Measurements from ENCODE around the gene PPP2R2D. TPM values are rescaled to one million over a fixed set of nuclear protein-coding genes. Genes with fewer than 3 reads are reported as not detected.

Gene PPP2R2D
- polyA plus RNA-seq, 1 donor (not counting 4 experiments of a cell fraction or from before 2014, with no cell fraction given): 49.1 TPM

- TF ChIP-seq EZH2 (IDR thresholded peaks at IDR 0.05; ENCODE audit: low read length) (no peak), CTCF (optimal IDR thresholded peaks at IDR 0.05 in 1 of 3, IDR thresholded peaks at IDR 0.05 in 1 of 3, conservative IDR thresholded peaks at IDR 0.05 in 1 of 3; ENCODE audit: extremely low read depth in 1 of 3, insufficient read depth in 2 of 3, low read length in 3 of 3) (no peak)
- Histone ChIP-seq H3K36me3 (ENCODE audit: control insufficient read depth in 2 of 2, extremely low read depth in 1 of 2, insufficient read depth in 2 of 2, low read length in 2 of 2) (peaks cover 28 to 42% of the 10 kb centered on the region in 2 experiments), H3K4me1 (ENCODE audit: control insufficient read depth, extremely low read depth, insufficient read depth, low read length) (no peaks in the 10 kb centered on the region), H4K20me1 (ENCODE audit: control insufficient read depth, extremely low read depth, insufficient read depth, low read length) (peaks cover 5% of the 10 kb centered on the region), H3K9me3 (ENCODE audit: control insufficient read depth, low read depth, low read length) (no peaks in the 10 kb centered on the region), H3K27me3 (ENCODE audit: control insufficient read depth, extremely low read depth, insufficient read depth, low read length) (no peaks in the 10 kb centered on the region), H3K4me3 (ENCODE audit: control insufficient read depth in 2 of 3, extremely low read depth in 1 of 3, insufficient read depth in 2 of 3, low read depth in 1 of 3, low read length in 3 of 3) (no peak overlapping the region), H3K4me2 (ENCODE audit: control insufficient read depth, extremely low read depth, insufficient read depth, low read depth, low read length) (no peak overlapping the region), H2AFZ (ENCODE audit: control insufficient read depth, low read length) (no peak overlapping the region), H3K79me2 (ENCODE audit: control insufficient read depth, insufficient read depth, low read length) (peaks cover 72% of the 10 kb centered on the region), H3K9me1 (ENCODE audit: control insufficient read depth, extremely low read depth, insufficient read depth, low read length) (no peaks in the 10 kb centered on the region), H3K27ac (ENCODE audit: control insufficient read depth, insufficient read depth, low read length) (no peak overlapping the region), H3K9ac (ENCODE audit: control insufficient read depth, extremely low read depth, insufficient read depth, low read length) (no peak overlapping the region)
- no peak for FAIRE-seq
- no peak for DNase-seq (ENCODE audit: low read depth, low spot score)
- dilution Hi-C loops (cut with MboI; ENCODE audit: extremely low pct_ligation_motif_present, low sequenced_read_pairs): no loop called here
Measured at GRCh38 chr10:131936294-131936693, 35.5 kb downstream of the PPP2R2D start.

- H2AFZ ChIP-seq (ENCODE audit: control insufficient read depth, low read length): no peak overlapping the region
- dilution Hi-C loops (cut with MboI; ENCODE audit: extremely low pct_ligation_motif_present, low sequenced_read_pairs): no loop called here
- no peak overlapping the region for H3K9ac ChIP-seq (ENCODE audit: control insufficient read depth, extremely low read depth, insufficient read depth, low read length)
- no peak for DNase-seq (ENCODE audit: low read depth, low spot score)
- H3K4me1 ChIP-seq (ENCODE audit: control insufficient read depth, extremely low read depth, insufficient read depth, low read length): no peaks in the 10 kb centered on the region
- peaks cover 32 to 42% of the 10 kb centered on the region in 2 experiments for H3K36me3 ChIP-seq (ENCODE audit: control insufficient read depth in 2 of 2, extremely low read depth in 1 of 2, insufficient read depth in 2 of 2, low read length in 2 of 2)
- H3K79me2 ChIP-seq (ENCODE audit: control insufficient read depth, insufficient read depth, low read length): peaks cover 70% of the 10 kb centered on the region
- TF ChIP-seq EZH2 (IDR thresholded peaks at IDR 0.05; ENCODE audit: low read length) (no peak), CTCF (optimal IDR thresholded peaks at IDR 0.05 in 1 of 3, IDR thresholded peaks at IDR 0.05 in 1 of 3, conservative IDR thresholded peaks at IDR 0.05 in 1 of 3; ENCODE audit: extremely low read depth in 1 of 3, insufficient read depth in 2 of 3, low read length in 3 of 3) (no peak)
- H3K27ac ChIP-seq (ENCODE audit: control insufficient read depth, insufficient read depth, low read length): no peak overlapping the region
- no peaks in the 10 kb centered on the region for H3K9me3 ChIP-seq (ENCODE audit: control insufficient read depth, low read depth, low read length)
- no peaks in the 10 kb centered on the region for H3K9me1 ChIP-seq (ENCODE audit: control insufficient read depth, extremely low read depth, insufficient read depth, low read length)
- H3K4me2 ChIP-seq (ENCODE audit: control insufficient read depth, extremely low read depth, insufficient read depth, low read depth, low read length): no peak overlapping the region
- H4K20me1 ChIP-seq (ENCODE audit: control insufficient read depth, extremely low read depth, insufficient read depth, low read length): peaks cover 5% of the 10 kb centered on the region
- no peak overlapping the region for H3K4me3 ChIP-seq (ENCODE audit: control insufficient read depth in 2 of 3, extremely low read depth in 1 of 3, insufficient read depth in 2 of 3, low read depth in 1 of 3, low read length in 3 of 3)
- no peak for FAIRE-seq
- no peaks in the 10 kb centered on the region for H3K27me3 ChIP-seq (ENCODE audit: control insufficient read depth, extremely low read depth, insufficient read depth, low read length)
Measured at GRCh38 chr10:131936736-131937135, 35.9 kb downstream of the PPP2R2D start.

Data from keratinocyte (primary cell).